ENCODE measurements around the gene AKAP11. TPM values are rescaled to one million over a fixed set of nuclear protein-coding genes. Genes with fewer than 3 reads are reported as not detected.

Gene AKAP11
- total and polyA plus RNA-seq, 9 donors, result 13.7 to 25.5 (median 20.3) TPM

DNA sequence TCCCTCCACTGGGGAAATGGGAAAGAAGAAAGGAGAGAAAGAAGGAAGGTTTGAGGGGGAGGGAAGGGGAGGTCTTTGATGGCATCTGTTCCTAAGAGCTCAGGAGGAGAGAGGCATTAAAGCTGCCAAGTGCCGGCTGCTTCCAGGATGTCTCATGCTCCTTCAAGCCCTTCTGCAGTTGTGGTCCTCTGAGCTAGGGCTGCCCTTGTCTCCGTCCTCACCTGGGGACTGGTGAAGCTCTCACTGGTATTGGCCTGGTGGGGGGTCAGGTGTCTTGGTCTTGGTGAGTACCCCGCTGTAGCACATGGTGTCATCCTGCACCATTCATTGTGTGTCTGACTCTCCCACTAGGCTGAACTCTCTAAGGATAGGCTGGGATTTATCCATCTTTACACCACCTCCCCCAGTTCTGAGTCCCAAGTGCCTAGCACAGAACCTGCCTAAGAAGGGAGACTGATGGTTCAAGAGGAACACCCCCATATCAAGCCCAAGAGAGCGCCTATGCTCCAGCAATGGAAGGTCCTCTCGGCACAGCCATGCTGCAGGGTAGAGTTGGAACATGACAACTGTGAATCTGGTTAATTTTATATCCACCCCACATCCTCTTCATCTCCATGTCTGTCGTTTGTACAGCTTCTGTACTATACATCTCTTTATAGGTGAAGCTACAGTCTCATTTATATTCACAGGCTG is 83.7 kb downstream of the AKAP11 start:
- 83% methylated on average over 3 of the region's 6 CpGs for WGBS (ENCODE audit: insufficient coverage)
- Histone ChIP-seq H3K36me3 (ENCODE audit: control insufficient read depth, insufficient read depth, low read length) (no peaks in the 10 kb centered on the region), H3K9me3 (replicated peaks; ENCODE audit: control insufficient read depth, low read depth, low read length) (no peaks in the 10 kb centered on the region), H3K27me3 (ENCODE audit: control insufficient read depth, insufficient read depth, low read length) (no peaks in the 10 kb centered on the region), H3K4me1 (ENCODE audit: control insufficient read depth, insufficient read depth, low read length) (no peaks in the 10 kb centered on the region), H3K27ac (ENCODE audit: low read length) (no peak overlapping the region), H3K4me3 (ENCODE audit: low read length) (no peak overlapping the region)
- no peak for DNase-seq

DNA sequence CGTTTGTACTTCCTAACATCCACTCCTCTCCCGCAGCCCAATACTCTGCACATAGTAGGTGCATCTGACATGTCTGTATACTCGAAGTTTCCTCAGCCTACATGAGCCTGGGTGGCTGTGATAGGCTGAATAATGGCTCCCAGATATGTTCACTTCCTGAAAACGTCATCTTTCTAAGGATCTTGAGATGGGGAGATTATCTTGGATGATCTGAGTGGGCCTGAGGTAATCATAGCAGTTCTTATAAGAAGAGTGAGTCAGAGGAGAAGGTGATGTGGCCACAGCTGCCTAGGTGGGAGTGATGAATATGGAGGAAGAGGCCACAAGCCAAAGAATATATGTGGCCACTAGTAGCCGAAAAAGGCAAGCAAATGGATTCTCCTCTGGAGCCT is 84.2 kb downstream of the AKAP11 start:
- DNase-seq, result no peak
- no peaks in the 10 kb centered on the region for H3K36me3 ChIP-seq (ENCODE audit: control insufficient read depth, insufficient read depth, low read length)
- no peak overlapping the region for H3K27ac ChIP-seq (ENCODE audit: low read length)
- WGBS (ENCODE audit: insufficient coverage), result 100% methylated on average over 1 of the region's 5 CpGs
- no peaks in the 10 kb centered on the region for H3K9me3 ChIP-seq (replicated peaks; ENCODE audit: control insufficient read depth, low read depth, low read length)
- no peak overlapping the region for H3K4me3 ChIP-seq (ENCODE audit: low read length)
- no peaks in the 10 kb centered on the region for H3K27me3 ChIP-seq (ENCODE audit: control insufficient read depth, insufficient read depth, low read length)
- no peaks in the 10 kb centered on the region for H3K4me1 ChIP-seq (ENCODE audit: control insufficient read depth, insufficient read depth, low read length)

DNA sequence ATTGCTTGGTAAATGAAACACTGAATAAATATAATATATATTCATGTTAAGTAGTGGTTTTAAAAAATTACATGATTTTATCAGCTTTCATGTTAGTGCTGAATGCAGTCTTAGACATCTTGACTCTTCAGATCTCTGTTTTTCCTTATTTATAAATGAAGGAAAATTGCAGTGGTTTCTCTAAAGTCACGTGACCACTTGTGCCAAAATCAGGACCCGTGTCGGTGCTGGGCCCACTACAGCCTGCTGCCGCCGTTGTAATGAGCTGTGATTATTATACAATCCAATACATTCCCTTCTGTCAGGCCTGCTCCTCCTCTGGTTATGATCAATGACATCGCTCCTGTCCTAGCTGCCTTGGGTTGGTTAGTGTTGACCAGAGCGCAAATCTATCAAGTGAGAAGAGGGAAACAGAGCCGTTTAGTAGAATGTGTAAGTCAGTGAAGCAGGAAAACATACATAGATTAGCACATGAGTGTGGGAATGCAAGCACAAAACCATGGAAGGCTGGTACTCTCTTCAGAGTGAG is 88.2 kb downstream of the AKAP11 start:
- 70% methylated on average over 2 of the region's 8 CpGs for WGBS (ENCODE audit: insufficient coverage)

DNA sequence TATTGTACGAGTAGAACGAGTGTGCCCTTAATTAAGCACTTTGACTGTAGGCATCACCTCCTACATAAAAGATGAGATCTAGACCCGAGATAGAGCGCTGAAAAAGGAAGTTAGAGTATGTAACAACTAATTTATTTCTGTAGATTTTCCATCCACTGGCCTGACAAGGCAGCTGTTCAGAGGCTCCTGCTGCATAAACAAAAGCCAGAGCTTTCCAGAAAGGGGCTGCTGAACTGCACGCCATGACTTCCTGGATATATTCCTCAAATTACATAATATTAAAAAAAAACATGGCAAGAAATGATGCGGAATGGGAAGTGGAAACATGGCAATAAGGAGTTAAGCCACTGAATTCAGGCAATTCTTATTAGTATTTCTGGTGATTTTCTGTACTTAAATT is 89.7 kb downstream of the AKAP11 start:
- DNase-seq, result peak; percentile 43
- no CpG with 5 or more reads among the region's 6 CpGs for WGBS (ENCODE audit: insufficient coverage)
- H3K36me3 ChIP-seq (ENCODE audit: control insufficient read depth, insufficient read depth, low read length), result no peaks in the 10 kb centered on the region
- no peak overlapping the region for H3K4me3 ChIP-seq (ENCODE audit: low read length)
- no peaks in the 10 kb centered on the region for H3K4me1 ChIP-seq (ENCODE audit: control insufficient read depth, insufficient read depth, low read length)
- no peaks in the 10 kb centered on the region for H3K27me3 ChIP-seq (ENCODE audit: control insufficient read depth, insufficient read depth, low read length)
- H3K9me3 ChIP-seq (replicated peaks; ENCODE audit: control insufficient read depth, low read depth, low read length), result no peaks in the 10 kb centered on the region
- no peak overlapping the region for H3K27ac ChIP-seq (ENCODE audit: low read length)

More for the DNA sequence above, 88.2 kb downstream of the AKAP11 start:
- Histone ChIP-seq H3K4me3 (ENCODE audit: low read length) (no peak overlapping the region), H3K4me1 (ENCODE audit: control insufficient read depth, insufficient read depth, low read length) (no peaks in the 10 kb centered on the region), H3K9me3 (replicated peaks; ENCODE audit: control insufficient read depth, low read depth, low read length) (no peaks in the 10 kb centered on the region), H3K27ac (ENCODE audit: low read length) (no peak overlapping the region), H3K27me3 (ENCODE audit: control insufficient read depth, insufficient read depth, low read length) (no peaks in the 10 kb centered on the region), H3K36me3 (ENCODE audit: control insufficient read depth, insufficient read depth, low read length) (no peaks in the 10 kb centered on the region)
- no peak for DNase-seq

DNA sequence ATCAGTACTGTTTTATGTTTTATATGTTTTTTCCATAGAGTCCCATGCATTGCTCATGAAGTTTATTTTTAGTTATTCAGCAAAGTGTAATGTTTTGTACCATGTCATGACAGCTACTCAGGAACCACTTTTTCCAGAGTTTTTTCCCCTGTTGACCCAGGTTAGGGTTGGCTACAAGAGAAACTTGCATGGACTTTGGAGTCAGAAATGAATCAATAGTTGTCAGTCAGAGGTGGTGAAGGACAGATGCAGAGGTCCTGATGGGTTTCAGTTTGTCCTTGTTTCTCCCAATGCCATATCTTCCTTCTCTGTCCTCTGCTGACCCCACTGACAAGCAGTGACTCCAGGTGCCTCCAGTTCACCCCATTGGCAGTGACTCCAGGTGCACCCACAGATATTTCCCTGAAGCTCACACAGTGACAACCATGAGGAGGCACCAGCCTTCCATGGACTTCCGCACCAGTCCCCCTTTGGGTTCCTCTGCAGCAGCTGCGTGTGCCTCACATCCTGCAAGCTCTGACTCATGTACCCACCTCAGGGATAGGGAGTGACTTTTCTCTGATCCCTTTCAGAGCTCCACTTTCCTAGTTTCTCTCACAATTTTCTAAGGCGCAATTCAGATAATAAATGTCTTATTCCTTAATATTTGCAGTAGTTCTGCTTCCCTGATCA is 92.1 kb downstream of the AKAP11 start:
- H3K4me3 ChIP-seq (ENCODE audit: low read length), result no peak overlapping the region
- H3K36me3 ChIP-seq (ENCODE audit: control insufficient read depth, insufficient read depth, low read length), result no peaks in the 10 kb centered on the region
- no peaks in the 10 kb centered on the region for H3K27me3 ChIP-seq (ENCODE audit: control insufficient read depth, insufficient read depth, low read length)
- WGBS (ENCODE audit: insufficient coverage), result 54% methylated on average over 2 of the region's 3 CpGs
- H3K9me3 ChIP-seq (replicated peaks; ENCODE audit: control insufficient read depth, low read depth, low read length), result no peaks in the 10 kb centered on the region
- no peaks in the 10 kb centered on the region for H3K4me1 ChIP-seq (ENCODE audit: control insufficient read depth, insufficient read depth, low read length)
- no peak for DNase-seq
- no peak overlapping the region for H3K27ac ChIP-seq (ENCODE audit: low read length)

DNA sequence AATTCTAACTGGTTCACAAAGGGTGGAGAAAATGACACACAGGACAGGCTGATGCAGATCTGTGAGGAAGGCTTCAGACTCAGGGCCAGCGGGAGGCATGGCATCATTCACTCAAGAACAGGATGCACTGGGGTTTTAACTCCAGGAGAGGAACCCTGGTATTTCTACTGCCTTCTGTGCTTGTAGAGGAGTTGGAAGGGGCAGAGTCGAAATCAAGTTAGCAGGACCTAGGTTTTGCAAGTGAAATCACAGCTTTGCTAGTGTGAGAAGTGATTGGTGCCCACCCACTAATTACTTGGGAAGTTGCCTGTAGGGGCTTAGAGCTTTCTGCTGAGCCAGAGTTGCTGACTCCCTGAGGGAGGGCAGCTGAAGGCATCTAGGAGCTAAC is 92.7 kb downstream of the AKAP11 start:
- no peaks in the 10 kb centered on the region for H3K9me3 ChIP-seq (replicated peaks; ENCODE audit: control insufficient read depth, low read depth, low read length)
- H3K36me3 ChIP-seq (ENCODE audit: control insufficient read depth, insufficient read depth, low read length), result no peaks in the 10 kb centered on the region
- DNase-seq, result no peak
- H3K4me1 ChIP-seq (ENCODE audit: control insufficient read depth, insufficient read depth, low read length), result no peaks in the 10 kb centered on the region
- no CpG with 5 or more reads among the region's 2 CpGs for WGBS (ENCODE audit: insufficient coverage)
- H3K4me3 ChIP-seq (ENCODE audit: low read length), result no peak overlapping the region
- no peak overlapping the region for H3K27ac ChIP-seq (ENCODE audit: low read length)
- H3K27me3 ChIP-seq (ENCODE audit: control insufficient read depth, insufficient read depth, low read length), result no peaks in the 10 kb centered on the region

DNA sequence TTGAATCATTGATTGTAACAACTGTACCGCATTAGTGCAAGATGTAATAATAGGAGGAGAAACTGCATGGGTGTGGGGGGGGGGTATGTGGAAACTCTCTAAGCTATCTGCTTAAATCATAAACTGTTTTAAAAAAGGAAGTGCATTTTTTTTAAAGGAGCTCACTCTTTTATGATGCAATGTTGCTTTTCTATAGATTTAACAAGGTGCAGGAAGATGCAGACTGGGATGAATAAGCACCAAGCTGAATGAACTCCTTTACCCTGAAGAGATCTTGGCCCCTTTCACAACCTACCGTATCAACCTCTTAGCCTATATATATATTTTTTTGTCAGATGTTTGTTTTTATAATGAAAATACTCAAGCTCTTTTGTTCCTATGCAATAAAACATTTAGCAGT is 95.9 kb downstream of the AKAP11 start:
- no CpG with 5 or more reads among the region's 2 CpGs for WGBS (ENCODE audit: insufficient coverage)
- no peak for DNase-seq
- H3K9me3 ChIP-seq (replicated peaks; ENCODE audit: control insufficient read depth, low read depth, low read length), result no peaks in the 10 kb centered on the region
- H3K4me3 ChIP-seq (ENCODE audit: low read length), result no peak overlapping the region
- H3K4me1 ChIP-seq (ENCODE audit: control insufficient read depth, insufficient read depth, low read length), result no peaks in the 10 kb centered on the region
- no peaks in the 10 kb centered on the region for H3K36me3 ChIP-seq (ENCODE audit: control insufficient read depth, insufficient read depth, low read length)
- H3K27me3 ChIP-seq (ENCODE audit: control insufficient read depth, insufficient read depth, low read length), result no peaks in the 10 kb centered on the region
- H3K27ac ChIP-seq (ENCODE audit: low read length), result no peak overlapping the region

DNA sequence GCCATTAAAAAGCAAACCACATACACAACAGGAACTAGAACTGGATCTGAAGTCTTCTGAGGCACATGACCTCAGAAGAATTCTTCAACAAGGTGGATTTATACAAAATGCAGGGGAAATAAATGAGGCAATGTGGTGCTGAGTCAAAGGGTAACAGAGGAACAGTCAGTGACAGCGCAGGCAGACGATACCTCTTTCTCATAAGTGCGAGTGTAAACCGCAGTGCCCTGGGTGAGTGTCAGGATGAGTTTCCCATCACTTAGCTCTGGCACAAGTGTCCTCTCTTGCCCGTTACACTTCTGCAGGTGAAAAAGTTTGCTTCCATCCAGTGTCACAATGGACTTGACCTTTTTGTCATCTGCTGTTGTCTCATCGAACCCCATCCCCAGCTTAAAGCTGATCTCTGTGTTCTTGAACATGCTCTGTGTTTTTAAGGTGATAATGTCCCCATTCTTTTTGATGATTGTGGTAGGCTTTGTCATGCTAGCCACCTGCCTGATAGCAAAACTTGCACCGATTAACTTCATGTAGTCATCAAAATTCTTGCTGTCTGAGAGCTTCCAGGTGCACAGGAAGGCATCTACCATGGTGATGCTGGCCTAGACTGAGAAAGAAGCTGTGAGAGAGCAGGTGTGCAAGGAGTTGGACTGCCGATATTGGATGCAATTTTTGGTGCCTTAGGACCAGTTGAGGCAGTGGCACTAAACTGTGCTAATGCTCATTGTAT is 97.3 kb downstream of the AKAP11 start:
- Histone ChIP-seq H3K4me1 (ENCODE audit: control insufficient read depth, insufficient read depth, low read length) (no peaks in the 10 kb centered on the region), H3K9me3 (replicated peaks; ENCODE audit: control insufficient read depth, low read depth, low read length) (no peaks in the 10 kb centered on the region), H3K36me3 (ENCODE audit: control insufficient read depth, insufficient read depth, low read length) (no peaks in the 10 kb centered on the region), H3K27me3 (ENCODE audit: control insufficient read depth, insufficient read depth, low read length) (no peaks in the 10 kb centered on the region), H3K27ac (ENCODE audit: low read length) (no peak overlapping the region), H3K4me3 (ENCODE audit: low read length) (no peak overlapping the region)
- WGBS (ENCODE audit: insufficient coverage), result 98% methylated on average over 7 of the region's 8 CpGs
- no peak for DNase-seq

DNA sequence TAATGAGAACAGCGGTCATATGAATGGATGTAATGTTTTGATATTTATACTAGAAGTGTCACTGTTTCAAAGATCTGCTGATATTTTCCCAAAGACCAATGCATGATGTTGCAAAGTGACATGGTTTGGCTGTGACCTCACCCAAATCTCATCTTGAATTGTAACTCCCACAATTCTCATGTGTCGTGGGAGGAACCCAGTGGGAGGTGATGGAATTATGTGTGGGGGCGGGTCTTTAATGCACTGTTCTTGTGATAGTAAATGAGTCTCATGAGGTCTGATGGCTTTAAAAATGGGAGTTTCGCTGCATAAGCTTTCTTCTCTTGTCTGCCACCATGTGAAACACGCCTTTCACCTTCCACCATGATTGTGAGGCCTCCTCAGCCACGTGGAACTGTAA is 98.3 kb downstream of the AKAP11 start:
- Histone ChIP-seq H3K27me3 (ENCODE audit: control insufficient read depth, insufficient read depth, low read length) (no peaks in the 10 kb centered on the region), H3K4me1 (ENCODE audit: control insufficient read depth, insufficient read depth, low read length) (no peaks in the 10 kb centered on the region), H3K4me3 (ENCODE audit: low read length) (no peak overlapping the region), H3K9me3 (replicated peaks; ENCODE audit: control insufficient read depth, low read depth, low read length) (no peaks in the 10 kb centered on the region), H3K27ac (ENCODE audit: low read length) (no peak overlapping the region), H3K36me3 (ENCODE audit: control insufficient read depth, insufficient read depth, low read length) (no peaks in the 10 kb centered on the region)
- DNase-seq, result no peak
- 100% methylated on average over 1 of the region's 6 CpGs for WGBS (ENCODE audit: insufficient coverage)
